Activated CD4-positive, alpha-beta T cell treated with anti-CD3 and anti-CD28 coated beads, Interleukin-2, amount 50 U/mL, for 16 hours (primary cell): Measurements from ENCODE around the gene PTCD1.
"Not testable (repeated sequence)": the region's sequence is repeated elsewhere in the genome, so short reads cannot be mapped to it uniquely, and the experiment has no call there.

Experiments used
- DNase-seq: peaks from one replicate; pipeline ENCODE4 v3.0.0-alpha.2; 2020

Gene PTCD1

DNA sequence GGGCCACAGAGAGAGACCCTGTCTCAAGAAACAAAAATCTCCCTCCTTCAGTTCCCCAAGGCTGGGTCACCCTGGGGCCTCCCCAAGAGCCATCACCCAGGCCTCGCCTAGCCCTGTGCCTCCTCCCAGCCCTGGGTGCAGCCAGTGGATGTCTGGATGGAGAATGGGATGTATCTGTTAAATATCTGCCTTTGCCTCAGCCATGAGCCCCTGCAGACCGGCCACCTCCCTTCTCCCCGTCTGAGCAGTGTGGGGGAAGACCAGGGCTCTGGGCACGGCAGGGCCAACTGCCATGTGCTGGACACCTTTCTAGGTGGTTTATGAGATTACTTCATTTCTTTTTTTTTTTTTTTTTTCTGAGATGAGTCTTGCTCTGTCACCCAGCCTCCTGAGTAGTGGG is 54.1 kb downstream of the PTCD1 start:
- no peak for DNase-seq

DNA sequence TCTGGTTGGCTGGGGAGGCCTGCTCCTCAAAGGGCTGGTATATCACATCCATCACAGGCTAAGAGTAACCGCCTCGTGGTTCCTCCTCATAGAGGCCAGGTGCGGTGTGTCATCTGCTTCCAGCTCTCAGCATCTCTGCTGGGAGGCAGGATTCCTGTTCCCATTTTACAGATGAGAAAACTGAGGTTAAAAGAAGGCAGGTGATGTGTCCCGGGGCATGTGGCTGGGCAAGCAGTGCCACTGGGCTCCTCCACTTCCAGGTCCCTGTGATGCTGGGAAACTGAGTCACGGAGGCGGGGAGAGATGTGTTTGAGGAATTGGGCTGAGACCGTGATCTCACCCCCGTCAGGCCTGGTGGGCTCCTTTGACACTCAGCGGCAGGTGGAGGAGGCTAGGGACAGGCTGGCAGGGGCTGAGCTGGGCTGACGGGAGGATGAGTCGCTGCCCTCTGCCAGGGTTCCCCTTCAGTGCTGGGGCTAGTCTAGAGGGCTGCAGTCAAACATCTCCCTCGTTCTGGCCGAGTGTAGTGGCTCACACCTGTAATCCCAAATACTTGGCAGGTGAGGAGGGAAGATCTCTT is 54.7 kb downstream of the PTCD1 start:
- DNase-seq = no peak

DNA sequence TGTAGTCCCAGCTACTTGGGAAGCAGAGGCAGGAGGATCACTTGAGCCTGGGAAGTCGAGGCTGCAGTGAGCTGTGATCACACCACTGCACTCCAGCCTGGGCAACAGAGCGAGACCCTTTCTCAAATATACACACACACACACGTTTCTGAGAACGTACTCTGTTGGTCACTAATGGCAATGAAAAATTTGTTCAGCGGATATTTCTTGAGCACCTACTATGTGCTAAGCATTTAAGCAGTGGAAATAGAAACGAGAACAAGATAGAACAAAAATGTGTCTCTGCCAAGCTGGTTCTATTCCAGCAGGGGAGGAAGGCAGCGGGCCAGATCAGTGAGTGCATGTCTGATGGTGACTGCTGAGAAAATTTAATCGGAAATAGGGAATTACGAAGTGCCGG is 55.4 kb downstream of the PTCD1 start:
- no peak for DNase-seq

DNA sequence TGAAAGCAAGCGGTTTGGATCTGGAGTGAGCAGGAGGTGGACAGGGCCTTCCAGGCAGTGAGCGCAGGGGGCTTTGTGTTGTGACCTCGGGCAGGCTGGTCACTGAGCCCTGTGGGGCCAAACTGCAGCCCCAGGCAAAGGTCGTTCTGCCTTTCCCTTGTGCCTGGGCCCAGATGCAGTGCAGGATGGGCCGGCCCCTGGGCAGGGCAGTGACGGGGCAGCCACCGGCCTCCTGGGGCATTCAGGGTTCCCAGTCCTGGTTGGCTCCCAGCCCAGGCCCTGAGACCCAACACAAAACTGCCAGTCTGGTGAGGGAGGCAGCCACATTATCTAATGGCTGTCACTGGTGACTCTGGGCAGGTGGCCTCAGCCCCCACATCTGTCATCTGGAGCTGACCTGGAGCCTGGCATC is 56.9 kb downstream of the PTCD1 start:
- no peak for DNase-seq

DNA sequence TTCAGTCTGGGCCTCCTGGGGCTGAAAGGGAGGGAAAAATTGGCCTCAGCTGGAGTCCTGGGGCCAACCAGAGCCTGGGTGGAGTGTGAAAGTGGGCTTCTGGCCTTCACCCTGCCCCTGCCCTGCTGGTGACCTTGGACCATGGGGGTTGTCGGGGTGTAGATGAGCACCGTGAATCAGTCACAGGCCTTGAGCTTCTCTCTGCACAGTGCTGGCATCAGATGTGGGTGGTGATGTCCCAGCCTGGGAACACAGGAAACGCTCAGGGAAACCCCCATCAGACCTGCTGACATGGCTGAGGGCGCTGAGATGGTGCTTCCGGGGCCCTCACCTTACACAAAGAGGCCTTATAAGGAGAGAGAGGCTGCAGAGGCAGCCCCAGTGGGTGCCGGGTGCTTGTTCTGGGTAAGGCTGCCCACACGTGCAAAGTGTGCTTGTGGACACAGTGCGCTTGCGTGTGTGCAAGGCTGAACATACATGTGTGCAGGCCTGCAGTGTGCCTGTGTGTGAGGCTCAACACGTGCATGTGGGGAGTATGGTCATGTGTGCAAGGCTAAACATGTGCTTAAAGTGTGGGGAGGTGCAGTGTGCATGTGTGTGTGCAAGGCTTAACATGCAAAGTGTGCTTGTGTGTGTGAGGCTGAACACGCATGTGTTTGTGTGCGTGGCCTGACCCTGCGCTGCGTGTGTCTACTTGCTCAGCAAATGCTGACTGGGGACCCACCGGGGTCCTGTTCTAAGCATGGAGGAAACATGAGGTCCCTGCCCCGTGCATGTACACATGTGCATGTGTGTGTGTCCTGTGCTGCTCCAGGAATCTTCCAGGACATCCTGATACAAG is 57.6 kb downstream of the PTCD1 start:
- peak; percentile 96 for DNase-seq

DNA sequence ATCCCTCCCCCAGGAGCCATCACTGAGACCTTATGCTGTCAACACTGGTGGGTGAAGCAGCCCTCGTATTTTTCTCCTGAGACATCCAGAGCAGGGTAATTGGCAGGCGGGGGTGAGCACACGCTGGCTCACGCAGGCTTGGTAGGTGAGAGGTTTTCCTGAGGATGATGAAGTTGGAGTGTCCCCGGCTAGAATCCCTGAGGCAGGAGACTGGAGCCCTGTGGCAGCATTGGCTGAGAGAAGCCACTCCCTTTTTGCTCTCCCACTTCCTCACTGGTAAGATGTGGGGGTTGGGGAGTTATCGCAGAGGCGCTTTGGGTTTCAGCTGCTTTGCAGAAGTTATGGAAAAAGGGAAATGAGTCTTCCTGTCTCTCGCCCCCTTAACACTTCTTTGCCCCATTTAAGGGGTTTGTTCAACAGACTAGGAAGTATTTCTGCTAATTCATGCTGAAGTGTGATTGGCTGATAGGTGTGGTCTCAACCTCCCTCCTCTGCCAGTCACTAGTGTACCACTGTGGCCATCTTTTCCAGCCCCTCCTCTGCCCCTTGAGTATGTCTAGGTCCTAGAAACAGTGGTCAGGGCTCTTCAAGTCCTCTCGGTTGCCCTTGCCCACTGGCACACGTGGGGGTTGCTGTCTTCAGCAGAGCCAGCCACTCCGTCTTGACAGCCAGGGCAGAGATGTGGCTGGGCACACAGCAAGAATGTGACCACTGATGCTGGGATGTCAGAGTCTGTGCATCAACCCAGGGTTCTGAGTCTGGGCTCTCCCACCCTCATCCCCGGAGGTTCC is 58.4 kb downstream of the PTCD1 start:
- peak; percentile 69 for DNase-seq

DNA sequence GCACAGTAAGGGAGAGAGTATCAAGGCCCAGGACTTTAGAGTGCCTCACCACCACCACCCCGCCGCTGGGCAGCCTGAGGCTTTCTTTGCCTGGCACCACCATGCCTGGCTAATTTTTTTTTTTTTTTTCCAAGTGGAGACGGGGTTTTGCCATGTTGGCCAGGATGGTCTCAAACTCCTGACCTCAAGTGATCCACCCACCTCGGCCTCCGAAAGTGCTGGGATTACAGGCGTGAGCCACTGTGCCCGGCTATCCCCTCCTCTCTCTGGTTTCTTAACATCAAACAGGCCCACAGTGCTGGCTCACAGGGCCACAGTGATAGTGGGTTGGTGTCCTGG is 58.9 kb downstream of the PTCD1 start:
- DNase-seq = not testable (repeated sequence)

DNA sequence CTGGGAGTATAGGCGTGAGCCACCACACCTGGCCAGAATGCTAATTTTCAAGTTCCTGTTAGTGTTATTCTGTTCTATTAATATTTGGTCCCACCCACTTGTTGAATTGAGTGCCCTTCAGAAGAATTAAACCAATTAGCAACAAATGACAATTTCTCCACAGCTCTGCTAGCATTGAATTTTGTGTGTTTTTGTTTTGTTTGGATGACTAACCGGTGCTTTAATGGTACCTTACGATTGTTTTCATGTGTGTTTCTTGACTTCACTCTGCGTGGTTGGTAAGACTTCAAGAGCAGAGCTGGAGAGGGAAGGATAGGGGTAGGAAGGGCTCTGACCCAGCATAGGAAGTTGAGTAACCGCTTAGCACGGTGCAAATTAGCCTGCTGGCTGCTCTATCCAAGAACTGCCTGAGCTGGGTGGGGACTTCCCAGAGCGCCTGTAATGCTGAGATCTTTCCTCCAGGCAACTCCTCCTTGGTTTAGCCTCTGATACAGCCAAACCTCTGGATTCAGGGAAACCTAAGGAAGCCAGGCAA is 59.5 kb downstream of the PTCD1 start:
- peak; percentile 68 for DNase-seq

DNA sequence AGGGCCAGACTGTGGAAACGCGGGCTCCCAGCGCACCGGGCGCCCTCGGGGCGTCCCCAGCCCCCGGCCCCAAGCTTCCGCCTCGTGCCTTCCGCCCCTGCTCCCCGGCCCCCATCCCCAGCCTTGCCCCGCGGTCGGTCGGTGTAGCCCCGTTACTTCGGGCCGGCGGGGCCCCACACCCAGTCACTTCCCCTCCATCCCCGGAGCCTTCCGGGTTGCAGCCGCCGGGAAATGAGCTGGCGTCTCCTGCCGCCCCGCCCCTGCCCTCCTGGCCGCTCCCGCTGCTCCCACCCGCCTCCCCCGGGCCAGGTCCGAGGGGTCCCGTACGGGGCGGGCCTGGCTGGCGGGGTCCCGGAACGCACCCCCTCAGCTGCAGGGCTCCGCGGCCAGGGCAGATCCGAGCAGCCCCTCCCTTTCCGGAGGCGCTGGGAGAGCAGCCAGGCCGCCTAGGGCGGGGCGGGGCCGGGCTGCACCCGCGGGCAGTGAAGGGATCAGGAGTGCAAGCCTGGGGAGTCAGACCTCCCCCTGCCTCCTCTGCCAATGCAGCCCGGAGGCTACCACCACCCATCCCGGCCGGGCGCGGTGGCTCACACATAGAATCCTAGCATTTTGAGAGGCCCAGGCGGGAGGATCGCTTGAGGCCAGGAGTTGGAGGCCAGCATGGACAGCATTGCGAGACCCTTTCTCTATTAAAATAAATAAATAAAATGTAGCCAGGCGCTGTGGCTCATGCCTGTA is 63.4 kb downstream of the PTCD1 start:
- DNase-seq = peak; percentile 78

DNA sequence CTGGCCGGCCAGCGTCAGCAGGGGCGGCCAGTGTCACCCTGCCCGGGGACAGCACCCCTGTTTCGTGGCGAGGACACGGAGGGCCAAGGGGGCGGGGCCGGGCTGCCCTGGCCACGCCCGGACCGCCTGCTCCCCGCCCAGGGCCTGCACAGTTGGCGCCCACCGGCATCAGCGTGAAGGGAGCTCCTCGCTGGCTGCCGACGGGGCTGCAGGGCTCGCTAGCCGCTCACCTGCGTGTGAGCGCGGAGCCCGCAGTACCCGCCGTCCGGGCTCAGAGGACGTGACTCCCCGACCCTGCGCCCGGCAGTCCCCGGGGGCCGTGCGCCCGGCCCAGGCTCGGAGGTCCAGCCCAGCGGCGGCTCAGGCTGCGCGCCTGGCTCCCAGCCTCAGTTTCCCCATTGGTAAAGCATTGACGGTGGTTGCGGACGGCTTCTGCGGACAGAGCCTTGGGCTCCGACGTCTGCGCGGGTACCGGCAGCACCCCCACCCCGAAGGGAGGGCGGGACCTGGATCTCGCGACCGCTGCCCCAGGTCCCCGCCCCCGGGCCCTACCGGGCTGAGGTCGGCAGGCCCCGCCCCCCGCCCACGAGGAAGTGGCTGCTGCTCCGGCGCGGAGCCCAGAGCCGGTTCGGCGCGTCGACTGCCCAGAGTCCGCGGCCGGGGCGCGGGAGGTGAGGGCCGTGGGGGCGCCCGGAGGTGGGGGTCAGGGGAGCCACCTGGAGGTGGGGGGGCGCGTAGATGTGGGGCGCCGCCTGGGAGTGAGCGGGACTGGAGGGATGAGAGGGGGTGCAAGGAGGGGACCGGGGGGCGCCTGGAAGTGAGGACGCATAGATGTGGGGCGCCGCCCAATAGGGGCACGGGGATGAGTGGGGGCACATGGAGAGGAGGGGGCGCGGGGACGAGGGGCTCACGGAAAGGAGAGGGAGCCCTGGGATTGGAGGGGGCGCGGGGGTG is 64.2 kb downstream of the PTCD1 start, which contains the start of gene ARPC1B:
Gene ARPC1B, plus strand, starts transcription at position 620 of the 954 bp plus-strand sequence. CDS start 10,985 bp downstream, outside the sequence.
- peak; percentile 86 for DNase-seq

DNA sequence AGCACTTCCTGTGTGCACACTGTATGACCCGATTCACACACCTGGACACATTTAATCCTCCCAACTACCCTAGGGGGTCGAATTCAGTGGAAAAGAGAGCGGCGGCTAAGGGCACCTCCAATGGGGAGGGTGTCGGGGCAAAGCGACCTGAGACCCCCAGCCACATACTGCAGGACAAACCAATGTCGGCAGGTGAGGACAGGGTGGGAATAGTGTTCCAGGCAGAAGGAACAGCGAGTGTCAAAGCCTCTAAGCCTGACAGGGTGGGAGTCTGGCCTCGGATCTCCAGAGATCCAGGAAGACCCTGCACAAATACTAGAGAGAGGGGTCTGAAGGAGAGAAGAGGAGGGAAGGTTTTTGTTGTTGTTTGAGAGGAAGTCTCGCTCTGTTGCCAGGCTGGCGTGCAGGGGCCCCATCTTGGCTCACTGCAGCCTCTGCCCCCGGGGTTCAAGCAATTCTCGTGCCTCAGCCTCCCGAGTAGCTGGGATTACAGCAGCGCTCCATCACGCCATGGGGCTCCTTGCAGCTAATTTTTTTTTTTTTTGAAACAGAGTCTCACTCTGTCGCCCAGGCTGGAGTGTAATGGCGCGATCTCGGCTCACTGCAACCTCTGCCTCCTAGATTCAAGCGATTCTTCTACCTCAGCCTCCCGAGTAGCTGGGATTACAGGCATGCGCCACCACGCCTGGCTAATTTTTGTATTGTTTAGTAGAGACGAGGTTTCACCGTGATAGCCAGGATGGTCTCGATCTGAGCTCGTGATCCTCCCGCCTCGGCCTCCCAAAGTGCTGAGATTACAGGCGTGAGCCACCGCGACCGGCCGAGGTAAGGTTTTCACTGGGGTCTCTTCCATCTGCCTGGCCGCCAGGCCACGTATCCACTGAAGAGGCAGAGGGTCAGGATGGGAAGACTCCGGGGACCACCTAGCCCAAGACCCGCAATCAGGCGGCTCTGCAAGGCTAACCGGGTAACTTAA is 65.2 kb downstream of the PTCD1 start:
- no peak for DNase-seq

DNA sequence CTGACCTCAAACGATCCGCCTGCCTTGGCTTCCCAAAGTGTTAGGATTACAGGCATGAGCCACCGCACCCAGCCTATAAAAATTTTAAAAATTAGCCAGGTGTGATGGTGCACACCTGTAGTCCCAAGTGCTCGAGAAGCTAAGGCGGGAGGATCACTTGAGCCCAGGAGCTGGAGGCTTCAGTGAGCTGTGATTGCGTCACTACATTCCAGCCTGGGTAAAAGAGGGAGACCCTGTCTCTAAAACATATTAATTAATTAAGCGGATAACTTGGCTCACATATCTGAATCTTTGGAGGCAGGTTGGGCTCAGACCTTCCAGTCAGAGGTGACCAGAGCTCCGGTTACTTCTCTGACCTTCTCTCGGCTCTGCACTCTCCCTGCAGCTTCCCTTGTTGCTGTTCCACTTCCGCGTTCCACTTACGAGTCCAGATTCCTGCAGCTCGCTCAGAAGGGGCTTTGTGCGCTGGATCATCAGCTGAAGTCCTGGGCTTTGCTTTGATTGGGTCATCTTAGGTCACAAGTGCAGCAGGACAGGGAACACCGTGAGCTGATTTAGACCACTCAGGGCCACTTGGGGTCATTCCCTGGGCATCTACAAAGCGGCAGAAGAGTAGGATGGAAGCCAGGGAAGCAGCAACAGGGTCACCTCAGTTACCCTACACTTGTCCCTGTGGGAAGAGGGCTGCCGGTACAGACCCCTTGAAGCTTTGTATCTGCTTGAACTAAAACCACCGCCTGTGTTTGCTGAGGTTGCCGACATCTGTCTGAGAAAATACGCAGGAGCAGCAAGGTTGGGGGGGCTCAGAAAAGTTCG is 66.1 kb downstream of the PTCD1 start:
- DNase-seq = no peak

DNA sequence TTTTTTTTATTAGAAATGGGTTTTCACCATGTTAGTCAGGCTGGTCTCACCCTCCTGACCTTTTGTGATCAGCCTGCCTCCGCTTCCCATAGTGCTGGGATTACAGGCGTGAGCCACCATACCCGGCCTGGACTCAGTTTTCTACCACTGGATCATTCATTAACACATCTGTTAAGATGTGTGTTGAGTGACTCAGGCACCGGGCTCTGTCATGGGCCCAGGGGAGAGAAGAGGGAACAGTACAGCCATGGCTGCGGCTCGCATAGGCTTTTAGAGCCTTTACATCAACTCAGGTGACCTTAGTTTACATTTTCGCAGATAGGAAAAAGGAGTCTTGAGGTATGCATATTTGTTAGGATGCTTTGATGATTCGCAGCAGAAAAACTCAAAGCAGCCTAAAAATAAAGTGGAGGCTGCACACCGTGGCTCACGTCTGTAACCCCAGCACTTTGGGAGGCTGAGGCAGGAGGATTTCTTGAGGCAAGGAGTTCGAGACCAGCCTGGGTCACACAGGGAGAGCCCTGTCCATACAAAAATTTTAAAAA is 67.2 kb downstream of the PTCD1 start:
- no peak for DNase-seq

DNA sequence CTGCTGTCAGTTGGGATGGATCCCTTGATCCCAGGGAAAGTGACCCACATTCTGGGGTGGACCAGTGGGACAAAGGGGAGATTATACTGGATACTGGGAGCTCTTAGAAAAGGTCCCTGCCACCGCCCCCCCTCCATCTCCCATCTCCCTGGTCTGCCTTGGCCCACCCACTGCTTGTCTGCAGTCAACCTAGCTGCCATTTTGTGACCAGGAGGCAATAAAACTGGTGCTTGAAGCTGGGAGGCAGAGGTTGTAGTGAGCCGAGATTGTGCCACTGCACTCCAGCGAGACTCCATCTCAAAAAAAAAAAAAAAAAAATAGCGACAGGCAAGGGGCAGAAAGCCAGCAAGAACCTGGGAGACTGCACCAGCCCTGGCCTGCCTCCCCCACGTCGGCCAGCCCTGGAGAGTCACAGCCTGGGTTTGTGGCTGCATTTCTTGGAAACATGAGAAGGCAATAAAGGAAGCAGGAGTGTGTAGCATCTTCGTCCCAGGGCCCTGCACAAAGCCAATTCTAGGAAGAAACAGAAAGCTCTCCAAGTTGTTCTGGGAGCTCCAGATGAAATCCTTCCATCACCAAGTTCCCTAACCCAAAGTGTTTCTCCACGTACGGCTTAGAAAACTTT is 68.7 kb downstream of the PTCD1 start:
- DNase-seq = no peak

DNA sequence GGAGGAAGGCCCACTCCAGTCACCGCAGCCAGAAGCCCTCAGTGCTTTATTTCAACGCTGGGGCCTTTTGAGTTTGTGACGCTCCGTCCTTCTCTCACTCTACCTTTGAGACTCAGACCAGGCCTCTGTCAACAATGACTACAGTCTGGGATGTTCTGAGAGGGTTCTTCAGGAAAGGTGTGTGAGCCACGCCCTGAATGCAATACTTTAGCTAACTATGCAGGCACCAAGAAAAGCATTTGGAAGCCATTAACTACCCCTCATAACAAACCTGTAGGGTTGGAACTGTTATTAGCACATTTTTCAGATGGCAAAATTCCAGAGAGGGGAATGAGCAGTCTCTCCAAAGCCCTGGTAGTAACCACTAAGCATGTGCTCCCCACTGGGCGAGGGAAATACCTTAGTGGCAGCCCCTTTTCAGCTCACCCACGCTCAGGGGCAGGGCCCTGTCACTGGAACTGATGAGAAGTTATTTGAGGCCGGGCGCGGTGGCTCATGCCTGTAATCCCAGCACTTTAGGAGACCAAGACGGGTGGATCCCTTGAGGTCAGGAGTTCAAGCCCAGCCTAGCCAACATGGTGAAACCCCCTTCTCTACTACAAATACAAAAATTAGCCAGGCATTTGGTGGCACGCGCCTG is 69.7 kb downstream of the PTCD1 start:
- no peak for DNase-seq
